Stimulated activated CD4-positive, alpha-beta T cell treated with anti-CD3 and anti-CD28 coated beads, Interleukin-4, amount 100 ng/mL, for 24 hours (primary cell): ENCODE results near the gene TECR.
"Not testable (repeated sequence)": the region's sequence is repeated elsewhere in the genome, so short reads cannot be mapped to it uniquely, and the experiment has no call there.

Source experiments
- DNase-seq: peaks from one replicate; pipeline ENCODE4 v3.0.0-alpha.2; 2020

TECR gene

DNA sequence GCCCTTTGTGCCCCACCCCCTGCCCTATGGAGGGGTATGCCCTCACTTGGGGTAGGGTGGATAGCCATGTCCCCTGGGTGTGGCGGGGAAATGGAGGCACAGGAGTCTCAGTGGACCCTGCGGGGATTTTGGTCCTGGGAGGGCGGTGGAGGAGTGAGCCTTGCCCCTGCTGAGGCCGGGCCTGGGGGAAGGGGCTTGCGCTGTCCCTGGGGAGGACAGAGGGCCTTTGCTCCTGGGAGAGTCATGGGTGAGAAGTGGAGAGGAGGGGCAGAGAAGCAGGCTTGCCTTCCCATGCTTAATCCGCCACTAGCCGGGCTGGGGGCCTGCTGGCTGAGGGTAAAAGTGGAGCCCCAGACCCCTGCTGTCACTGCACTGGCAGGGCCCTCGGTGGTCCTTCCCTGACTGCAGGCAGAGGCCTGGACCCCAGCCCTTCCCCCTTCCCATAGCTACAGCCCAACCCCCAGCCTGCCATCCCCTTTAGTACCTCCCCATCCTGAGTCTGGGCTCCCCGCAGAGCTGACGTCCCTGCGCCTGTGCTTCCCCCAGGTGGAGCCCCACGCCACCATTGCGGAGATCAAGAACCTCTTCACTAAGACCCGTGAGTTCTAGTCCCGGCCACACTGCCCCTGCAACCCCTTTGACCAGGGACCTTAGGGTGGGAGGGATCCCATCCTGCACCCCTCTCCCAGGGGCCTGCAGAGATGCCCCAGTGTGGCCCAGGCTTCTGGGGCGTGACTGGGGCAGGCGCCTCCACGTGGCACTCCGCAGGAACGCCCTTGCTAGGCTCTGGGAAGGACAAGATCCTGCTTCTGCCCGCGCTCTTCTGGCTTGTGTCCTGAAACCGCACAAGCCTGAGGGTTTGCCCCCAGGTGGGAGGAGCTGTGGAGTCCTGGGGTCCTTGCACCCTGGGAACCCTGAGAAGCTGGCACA, 33.5 kb downstream of the TECR start:
- DNase-seq, result no peak

DNA sequence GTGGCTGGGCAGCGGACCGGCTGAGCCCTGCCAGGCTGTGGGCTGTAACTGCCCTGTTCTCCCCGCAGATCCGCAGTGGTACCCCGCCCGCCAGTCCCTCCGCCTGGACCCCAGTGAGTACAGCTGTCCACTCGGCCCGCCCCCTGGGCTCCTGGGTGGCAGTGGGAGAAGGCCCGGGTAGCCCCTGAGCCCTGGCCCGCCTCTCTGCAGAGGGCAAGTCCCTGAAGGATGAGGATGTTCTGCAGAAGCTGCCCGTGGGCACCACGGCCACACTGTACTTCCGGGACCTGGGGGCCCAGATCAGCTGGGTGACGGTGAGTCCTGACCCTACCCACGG, 34.2 kb downstream of the TECR start:
- DNase-seq, result no peak

DNA sequence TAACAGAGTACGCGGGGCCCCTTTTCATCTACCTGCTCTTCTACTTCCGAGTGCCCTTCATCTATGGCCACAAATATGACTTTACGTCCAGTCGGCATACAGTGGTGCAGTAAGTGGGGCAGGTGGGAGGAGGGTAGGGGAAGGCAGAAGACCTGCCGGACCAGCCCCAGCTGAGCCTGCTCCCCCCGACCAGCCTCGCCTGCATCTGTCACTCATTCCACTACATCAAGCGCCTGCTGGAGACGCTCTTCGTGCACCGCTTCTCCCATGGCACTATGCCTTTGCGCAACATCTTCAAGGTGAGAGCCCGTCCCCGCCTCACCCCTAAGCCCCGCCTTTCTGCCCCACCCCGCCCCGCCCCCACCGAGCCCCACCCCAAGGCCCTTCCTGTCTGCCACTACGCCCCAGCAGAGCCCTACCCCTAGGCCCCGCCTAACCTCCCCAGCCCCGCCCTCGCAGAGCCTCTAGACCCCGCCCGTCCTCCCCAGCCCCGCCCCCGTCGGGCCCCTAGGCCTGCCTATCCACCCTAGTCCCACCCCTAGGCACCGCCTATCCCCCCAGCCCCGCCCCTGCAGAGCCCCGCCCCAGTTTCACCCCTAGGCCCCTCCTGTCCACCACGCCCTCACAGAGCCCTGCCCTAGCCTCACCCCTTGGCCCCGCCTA, 34.7 kb downstream of the TECR start:
- DNase-seq, result peak; percentile 38

DNA sequence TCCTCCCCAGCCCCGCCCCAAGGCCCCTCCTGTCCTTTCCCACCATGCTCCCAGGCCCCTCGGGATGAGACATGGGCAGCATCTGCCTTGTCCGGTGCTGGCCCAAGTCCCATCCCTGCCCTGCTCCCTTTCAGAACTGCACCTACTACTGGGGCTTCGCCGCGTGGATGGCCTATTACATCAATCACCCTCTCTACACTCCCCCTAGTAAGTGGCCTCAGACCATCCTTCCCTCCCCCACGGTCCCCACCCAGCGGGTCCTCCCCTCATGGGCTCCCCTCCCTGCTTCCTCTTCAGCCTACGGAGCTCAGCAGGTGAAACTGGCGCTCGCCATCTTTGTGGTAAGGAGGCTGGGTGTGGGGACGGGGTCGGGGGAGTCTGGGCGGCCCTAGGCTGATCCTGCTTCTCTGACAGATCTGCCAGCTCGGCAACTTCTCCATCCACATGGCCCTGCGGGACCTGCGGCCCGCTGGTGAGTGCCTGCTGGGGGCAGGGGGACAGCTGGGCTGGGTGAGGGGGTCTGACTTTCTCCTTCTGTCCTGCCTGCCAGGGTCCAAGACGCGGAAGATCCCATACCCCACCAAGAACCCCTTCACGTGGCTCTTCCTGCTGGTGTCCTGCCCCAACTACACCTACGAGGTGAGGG, 35.4 kb downstream of the TECR start:
- not testable (repeated sequence) for DNase-seq

DNA sequence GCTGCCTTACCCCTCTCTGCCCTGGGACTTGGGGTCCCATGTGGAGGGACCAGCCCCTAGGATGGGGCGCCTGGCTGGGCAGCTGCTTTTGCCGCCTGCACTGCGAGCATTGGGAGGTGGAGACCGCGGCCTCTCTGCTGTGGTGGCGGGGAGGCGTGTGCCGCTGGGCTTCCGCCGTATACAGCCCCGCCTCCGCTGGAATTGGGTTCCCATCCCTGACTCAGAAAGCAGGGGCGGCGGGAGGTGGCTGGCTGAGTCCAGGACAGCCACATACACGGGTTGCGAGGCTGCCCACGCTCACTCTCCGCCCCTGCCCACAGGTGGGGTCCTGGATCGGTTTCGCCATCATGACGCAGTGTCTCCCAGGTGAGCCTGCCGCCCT, 35.9 kb downstream of the TECR start:
- no peak for DNase-seq

DNA sequence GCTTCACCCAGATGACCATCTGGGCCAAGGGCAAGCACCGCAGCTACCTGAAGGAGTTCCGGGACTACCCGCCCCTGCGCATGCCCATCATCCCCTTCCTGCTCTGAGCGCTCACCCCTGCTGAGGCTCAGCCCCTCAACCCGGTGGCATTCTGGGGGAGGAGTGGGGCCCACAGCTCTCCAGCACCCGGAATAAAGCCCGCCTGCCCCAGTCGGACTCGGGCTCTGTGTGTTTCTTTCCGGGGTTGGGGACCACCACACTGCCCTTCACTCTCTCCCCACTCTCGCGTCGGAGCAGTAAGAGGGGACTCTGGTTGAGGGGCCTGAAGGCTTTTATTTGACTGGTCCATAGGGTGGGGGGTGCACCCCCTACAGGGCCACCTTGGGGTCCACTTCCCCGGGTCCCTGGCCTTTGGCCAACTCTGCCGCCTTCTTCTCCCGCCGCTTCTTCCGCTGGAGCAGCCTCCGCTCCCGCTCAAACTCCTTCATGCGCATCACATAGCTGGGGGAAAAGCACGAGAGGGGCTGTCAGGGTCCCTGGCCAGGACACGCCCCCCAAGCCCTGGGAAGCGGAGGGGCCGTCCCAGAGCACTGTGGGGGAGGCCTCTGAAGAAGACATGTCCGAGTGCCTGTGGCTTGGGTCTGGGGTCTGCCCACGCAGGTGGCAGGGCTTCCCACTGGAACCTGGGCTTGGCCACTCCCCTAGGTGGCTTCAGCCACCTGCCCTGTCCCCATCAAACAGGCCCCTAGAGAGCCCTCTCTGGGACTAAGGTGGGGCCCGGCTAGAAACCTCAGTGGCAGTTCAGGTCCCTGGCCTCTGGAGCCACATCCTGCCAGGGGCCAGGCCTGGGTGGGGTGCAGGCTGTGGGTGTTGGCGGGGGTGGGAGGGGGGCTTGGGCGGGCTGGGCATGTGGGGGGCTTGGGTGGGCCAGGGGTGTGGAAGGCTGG, 36.6 kb downstream of the TECR start:
- DNase-seq, result no peak

DNA sequence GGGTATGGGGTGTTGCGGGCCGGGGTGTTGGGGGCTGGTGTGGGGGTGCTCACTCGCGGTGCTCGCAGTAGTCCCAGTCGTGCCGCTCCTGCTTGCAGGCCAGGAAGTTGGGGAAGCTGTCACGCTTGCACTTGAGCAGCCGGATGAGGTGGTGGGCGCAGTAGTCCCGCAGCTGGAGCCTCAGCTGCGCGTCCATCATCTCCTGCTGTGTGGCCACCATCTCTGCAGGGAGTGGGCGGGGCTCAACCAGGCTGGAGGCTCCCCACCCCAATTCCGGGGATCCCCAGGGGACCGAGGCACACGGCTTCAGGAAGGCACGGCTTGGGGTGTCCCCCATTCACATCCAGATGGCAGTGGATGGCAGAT, 37.3 kb downstream of the TECR start:
- DNase-seq, result no peak

DNA sequence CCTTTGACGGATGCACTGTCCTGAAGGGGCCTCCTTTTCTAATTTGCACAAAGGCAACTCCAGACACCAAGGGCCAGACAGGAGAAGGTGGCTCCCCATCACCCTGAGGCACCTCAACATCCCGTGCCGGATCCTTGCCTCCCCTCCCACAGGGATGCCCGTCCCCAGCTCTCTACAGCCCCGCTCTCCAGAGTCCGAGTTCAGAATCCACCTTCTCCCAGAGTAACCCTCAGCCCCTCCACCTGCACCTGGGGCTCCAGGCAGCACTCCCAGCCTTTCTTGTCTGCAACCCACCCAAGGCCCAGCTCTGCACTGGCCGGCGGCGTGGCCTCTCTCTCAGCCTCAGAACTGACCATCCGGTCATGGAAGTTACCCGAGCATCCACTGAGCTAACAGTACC, 37.7 kb downstream of the TECR start:
- DNase-seq, result no peak

DNA sequence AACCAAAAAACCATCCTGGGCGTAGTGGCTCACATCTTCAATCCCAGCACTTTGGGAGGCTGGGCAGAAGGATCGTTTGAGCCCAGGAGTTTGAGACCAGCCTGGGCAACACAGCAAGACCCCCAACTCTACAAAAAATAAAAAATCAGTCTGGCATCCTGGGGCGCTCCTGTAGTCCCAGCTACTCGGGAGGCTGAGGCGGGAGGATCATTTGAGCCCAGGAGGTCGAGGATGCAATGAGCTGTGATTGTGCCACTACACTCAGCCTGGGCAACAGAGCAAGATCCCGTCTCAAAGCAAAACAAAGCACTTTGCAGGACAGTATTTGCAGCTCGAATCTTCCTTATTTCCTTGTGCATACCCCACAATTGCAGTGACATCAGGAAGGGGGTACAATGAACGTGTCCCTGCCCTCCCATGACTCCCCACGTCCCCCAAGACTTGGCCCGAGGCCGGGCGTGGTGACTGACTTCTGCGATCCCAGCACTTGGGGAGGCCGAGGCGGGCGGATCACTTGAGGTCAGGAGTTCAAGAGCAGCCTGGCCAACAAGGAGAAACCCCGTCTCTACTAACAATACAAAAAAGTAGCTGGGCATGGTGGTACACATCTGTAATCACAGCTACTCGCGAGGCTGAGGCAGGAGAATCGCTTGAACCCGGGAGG, 41.6 kb downstream of the TECR start:
- no peak for DNase-seq

DNA sequence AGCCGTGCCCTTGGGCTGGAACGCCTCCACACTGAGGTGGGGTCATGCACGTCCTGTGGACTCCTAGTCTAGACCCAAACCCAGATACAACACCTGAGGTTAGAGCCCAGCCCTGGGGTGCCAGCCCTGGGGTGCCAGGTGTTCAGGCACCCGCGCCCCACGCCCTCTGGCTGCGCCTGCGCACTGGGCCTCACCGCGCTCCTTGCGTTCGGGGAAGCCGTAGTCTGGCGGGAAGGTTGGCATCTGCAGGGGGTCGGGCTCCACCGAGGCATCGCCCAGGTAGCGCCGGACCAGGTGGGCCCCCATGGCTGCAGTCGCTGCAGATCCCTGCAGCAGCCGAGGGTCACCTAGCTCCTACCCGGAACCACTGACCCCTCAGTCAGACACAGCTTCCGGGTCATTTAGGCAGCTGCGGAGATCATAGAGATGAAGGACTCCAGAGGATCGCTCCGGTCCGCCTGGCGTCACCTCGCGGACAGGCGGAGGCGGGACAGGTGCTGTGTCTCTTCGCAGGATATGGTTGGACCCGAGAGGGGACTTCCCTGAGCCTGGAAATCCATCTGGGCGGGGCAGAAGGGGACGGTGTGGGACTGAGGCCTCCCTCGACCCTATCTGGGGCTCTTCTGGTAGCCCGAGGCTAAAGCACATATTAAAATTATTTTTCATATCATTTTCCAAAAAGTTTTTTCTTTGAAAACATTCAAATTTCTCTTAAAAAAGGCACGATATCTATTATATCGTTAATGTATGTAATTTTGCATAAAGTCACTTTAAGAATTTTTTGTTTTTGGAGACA, 42.5 kb downstream of the TECR start, which contains the start of gene NDUFB7:
NDUFB7 (minus strand) TSS at position 372 of the 796 bp plus-strand sequence; CDS start at position 306, 66 bp downstream.
- DNase-seq, result peak; percentile 93

DNA sequence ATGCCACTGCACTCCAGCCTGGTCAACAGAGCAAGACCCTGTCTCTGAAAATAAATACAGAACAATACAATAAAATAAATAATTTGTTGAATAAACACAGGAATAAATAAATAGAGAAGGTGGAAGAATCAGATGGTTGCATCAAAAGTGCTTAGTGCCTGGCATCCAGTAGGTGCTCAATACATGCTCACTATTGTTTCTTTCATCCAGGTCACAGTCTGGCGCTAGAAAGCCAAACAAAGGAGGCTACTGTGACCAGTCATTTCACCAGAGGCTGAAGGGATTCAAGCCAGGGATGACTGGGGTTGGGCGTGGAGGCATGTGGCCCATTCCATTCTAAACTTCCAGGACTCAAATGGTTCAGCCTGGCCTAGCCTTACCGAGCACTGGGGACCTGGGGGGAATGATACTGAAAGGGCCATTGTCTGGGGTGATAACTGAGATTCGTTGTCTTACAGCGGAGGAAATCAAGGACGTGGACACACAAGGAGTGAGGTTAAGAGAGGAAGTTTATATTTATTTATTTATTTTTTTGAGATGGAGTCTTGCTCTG, 46.1 kb downstream of the TECR start:
- no peak for DNase-seq

DNA sequence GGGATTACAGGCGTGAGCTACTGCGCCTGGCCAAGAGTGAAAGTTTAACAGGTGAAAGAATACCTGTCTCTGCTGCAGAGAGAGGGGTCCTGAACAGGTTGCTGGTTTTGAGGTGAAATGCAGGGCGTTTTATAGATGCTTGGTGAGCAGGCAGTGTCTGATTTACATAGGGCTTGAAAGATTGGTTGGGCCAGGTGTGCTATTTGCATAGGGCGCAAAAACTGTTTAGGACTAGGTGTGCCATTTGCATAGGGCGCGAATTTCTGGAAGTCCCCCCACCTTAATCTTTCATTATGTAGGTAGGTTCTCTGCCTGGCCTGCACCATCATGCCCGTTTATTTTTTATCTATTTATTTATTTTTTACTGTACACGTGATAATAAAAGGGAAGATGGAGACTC, 47.0 kb downstream of the TECR start:
- DNase-seq, result no peak

DNA sequence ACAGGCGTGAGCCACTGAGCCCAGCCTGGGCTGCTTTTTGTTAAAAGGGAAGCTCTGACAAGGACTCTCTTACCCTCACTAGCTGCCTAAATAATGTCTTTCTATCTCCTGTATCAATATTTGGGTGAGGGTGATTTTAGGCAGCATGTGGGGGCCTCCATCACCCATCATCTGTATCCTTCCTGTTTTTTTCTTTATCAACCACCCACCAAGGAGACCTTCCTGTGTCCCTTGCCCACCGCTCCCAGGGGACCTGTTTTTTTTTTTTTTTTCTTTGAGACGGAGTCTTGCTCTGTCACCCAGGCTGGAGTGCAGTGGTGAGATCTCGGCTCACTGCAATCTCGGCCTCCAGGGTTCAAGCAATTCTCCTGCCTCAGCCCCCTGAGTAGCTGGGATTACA, 47.9 kb downstream of the TECR start:
- DNase-seq, result no peak

DNA sequence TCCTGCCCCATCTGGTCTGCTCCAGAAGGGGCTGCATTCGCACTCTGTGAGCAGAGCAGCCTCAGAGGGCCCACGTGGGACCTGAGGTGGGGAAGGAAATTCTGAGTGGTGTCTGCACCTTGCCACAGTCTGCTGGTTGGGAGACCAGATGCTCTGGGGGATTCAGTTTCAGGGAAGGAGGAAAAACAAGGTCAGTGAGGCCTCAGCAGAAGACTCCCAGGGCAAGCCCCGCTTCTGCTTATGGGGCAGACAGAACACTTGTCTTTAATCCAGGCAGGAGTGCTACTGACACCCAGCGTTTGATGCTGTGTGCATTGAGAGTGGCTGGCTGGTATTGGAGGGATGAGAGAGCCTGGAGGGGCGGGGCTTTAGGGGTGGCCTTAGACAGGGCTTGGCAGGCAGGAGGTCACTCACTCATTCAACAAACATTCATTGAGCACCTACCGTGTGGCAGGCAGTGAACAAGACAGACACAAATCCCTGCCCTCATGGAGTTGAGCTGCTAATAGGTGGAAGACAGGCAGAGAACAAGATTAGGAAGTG, 48.6 kb downstream of the TECR start:
- DNase-seq, result peak; percentile 11

DNA sequence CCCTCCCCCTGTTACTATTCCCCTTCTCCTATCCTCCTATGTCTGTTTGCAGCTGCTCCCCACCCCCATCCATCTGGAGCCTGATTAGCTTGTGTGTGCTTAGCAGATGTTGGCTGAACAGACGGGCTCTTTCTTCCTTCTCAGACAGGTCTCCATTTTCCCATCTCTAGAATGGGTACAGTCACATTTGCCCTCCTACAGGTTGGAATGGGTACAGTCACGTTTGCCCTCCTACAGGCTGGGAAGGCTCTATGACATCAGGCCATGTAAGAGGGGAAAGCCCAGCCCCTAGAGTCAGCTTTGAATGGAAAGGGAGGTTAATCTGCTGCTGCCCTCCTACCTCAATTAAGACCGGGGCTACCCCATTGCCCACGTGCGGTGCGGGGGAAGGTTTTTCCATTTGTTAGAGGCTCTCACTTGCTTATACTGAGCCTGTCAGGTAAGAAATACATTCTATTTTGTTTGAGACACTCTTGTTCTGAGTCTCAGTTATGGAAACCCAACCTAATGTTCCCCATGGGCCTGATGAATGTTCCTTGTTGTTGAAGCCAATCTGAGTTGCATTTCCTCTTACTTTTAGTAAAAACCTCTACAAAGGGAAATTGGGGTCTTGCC, 51.3 kb downstream of the TECR start:
- DNase-seq, result peak; percentile 83

DNA sequence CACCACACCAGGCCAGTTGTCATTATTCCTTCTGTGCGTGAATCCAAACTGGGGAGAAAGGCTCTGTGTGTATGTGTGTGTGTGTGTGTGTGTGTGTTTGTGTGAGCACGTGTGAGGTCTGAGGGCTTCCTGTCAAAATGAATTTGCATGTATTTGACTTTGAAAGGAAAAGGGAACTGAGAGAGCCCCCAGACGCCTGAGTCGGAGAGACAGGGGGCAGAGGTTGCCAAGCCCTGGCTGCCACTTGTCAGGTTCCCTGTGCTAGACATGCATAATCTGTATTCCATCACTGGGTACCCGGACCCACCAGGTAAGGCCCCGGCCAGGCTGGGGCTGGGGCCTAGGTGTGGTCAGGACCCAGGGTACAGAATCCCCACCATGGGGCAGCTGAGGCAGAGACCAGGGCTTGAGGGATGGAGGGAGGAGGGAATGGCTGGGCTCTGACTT, 53.5 kb downstream of the TECR start, which contains the start of gene CLEC17A:
CLEC17A (plus strand) TSS at position 191 of the 447 bp plus-strand sequence; CDS start at position 268, 77 bp downstream.
- no peak for DNase-seq

DNA sequence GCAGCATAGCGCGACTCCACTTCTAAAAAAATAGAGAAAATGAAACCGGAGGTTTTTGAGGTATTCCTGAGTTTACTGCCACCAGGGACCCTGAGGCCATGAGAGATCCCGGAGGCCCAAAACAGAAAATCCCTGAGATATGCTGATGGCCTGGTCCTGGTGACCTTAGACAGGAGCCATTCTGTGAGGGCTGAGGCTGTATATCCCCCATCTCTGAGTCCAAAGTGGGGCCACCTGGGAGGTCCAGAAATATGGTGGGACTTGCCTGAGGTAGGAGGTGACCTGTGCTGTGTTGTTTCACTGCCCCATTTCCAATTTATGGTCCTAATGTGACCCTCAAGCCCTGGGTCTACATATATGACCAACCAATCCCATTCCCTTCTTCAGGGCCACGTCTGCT, 55.0 kb downstream of the TECR start:
- not testable (repeated sequence) for DNase-seq

DNA sequence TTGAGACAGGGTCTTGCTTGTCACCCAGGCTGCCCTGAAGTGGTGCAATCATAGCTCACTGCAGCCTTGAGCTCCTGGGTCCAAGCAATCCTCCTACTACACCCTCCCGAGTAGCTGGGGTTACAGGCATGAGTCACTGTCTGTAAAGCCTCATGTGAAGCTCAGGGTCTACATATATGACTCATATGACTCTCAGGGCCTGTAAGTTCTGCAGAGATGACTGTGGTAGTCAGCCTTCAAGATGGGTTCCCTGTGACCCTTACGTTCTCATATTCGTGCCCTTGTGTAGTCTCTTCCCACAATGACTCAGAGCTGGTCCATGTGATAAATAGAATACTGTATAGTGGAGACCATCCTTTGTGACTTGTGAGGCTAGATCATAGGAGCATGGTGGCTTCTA, 55.8 kb downstream of the TECR start:
- DNase-seq, result peak; percentile 71

DNA sequence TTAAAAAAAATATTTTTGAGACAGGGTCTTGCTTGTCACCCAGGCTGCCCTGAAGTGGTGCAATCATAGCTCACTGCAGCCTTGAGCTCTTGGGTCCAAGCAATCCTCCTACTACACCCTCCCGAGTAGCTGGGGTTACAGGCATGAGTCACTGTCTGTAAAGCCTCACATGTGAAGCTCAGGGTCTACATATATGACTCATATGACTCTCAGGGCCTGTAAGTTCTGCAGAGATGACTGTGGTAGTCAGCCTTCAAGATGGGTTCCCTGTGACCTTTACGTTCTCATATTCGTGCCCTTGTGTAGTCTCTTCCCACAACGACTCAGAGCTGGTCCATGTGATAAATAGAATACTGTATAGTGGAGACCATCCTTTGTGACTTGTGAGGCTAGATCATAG, 60.0 kb downstream of the TECR start:
- DNase-seq, result peak; percentile 46

DNA sequence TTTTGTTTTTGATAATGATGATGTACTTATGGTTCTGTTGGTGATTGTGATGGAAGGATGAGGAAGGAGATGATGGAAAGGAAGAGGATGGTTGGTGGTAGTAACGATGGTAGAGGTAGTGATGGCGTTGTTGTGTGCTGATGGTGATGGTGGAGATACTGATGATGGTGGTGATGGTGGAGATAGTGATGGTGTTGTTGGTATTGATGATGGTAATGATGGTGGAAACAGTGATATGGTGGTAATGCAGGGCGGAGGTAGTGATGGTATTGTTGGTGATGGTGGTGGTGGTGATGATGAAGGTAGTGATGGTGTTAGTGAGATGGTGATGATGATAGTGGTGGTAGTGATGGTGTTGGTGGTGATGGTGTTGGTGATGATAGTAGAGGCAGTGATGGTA, 66.2 kb downstream of the TECR start:
- no peak for DNase-seq
